ENCODE measurements around the gene ERVFRD-1. TPM values are rescaled to one million over a fixed set of nuclear protein-coding genes. Genes with fewer than 3 reads are reported as not detected.

The ERVFRD-1 gene
- total RNA-seq, 1 donor from 2014 or later = not detected

DNA sequence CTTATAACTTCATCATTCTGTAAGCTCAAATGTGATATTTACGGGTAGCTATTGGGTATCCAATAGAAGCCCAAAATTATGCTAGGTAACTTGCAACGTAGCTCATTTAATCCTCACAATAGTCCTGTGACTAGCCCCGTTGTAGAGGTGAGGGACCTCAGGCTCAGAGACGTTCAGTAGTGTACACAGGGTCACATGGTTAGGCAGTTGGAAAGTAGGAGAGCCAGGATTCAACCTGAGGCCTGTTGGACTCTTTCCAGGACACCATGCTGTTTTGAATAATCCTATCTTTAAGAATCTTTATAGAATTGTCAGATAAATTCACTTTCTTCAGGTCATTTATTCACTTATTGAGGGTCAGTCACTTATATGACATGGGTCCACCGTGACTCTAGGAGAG lies 58.2 kb downstream of the ERVFRD-1 start:
- H3K27me3 Mint-ChIP-seq (ENCODE audit: insufficient read depth) = peaks cover 11% of the 10 kb centered on the region
- H3K36me3 Mint-ChIP-seq (ENCODE audit: low read depth) = no peaks in the 10 kb centered on the region
- intact Hi-C loops (cut with micrococcal nuclease) = no loop called here
- no peaks in the 10 kb centered on the region for H3K4me1 Mint-ChIP-seq (ENCODE audit: low read depth)
- no peaks in the 10 kb centered on the region for H3K9me3 Mint-ChIP-seq
- H3K4me3 Mint-ChIP-seq = no peak overlapping the region
- no peak for DNase-seq (ENCODE audit: low spot score)
- no peak overlapping the region for H3K27ac Mint-ChIP-seq

Other genes starting within 250 kb of the ERVFRD-1 start
- not detected in 2 replicates for gene GCM2, start 229.7 kb downstream of the ERVFRD-1 start, total RNA-seq
- not detected in 2 replicates for gene SYCP2L, start 224.7 kb downstream of the ERVFRD-1 start, total RNA-seq
- gene ELOVL2, start 67.4 kb downstream of the ERVFRD-1 start, total RNA-seq = not detected in 2 replicates
- 14.6 and 18.4 TPM in 2 replicates for gene SMIM13, start 17.9 kb downstream of the ERVFRD-1 start, total RNA-seq
- 53.2 and 62.1 TPM in 2 replicates for gene NEDD9, start 120.9 kb upstream of the ERVFRD-1 start, total RNA-seq

Data from activated T-helper 1 cell treated with anti-CD3 and anti-CD28 coated beads, Interleukin-12 subunit alpha, Interleukin-12 subunit beta, Interleukin-2, Interleukin-4 antibody, amounts not matched to agents 30 ng/mL and 10 ng/mL and 1 ng/mL, durations not matched to agents 14 hours and 24 hours and 36 hours (primary cell).